ENCODE results near the gene SNX8. TPM values are rescaled to one million over a fixed set of nuclear protein-coding genes. Genes with fewer than 3 reads are reported as not detected.
A peak's percentile ranks its signal among the peaks of the same experiment; 100 is the strongest.

Gene SNX8
- total and polyA plus RNA-seq, 2 of the 13 experiments (the other 11 are each of a cell fraction or from before 2014, with no cell fraction given): 20.6 to 45.2 TPM

GRCh38 chr7:2353113-2353935 lies 39.1 kb upstream of the SNX8 start (continued):
- TF ChIP-seq, protein P1, sequence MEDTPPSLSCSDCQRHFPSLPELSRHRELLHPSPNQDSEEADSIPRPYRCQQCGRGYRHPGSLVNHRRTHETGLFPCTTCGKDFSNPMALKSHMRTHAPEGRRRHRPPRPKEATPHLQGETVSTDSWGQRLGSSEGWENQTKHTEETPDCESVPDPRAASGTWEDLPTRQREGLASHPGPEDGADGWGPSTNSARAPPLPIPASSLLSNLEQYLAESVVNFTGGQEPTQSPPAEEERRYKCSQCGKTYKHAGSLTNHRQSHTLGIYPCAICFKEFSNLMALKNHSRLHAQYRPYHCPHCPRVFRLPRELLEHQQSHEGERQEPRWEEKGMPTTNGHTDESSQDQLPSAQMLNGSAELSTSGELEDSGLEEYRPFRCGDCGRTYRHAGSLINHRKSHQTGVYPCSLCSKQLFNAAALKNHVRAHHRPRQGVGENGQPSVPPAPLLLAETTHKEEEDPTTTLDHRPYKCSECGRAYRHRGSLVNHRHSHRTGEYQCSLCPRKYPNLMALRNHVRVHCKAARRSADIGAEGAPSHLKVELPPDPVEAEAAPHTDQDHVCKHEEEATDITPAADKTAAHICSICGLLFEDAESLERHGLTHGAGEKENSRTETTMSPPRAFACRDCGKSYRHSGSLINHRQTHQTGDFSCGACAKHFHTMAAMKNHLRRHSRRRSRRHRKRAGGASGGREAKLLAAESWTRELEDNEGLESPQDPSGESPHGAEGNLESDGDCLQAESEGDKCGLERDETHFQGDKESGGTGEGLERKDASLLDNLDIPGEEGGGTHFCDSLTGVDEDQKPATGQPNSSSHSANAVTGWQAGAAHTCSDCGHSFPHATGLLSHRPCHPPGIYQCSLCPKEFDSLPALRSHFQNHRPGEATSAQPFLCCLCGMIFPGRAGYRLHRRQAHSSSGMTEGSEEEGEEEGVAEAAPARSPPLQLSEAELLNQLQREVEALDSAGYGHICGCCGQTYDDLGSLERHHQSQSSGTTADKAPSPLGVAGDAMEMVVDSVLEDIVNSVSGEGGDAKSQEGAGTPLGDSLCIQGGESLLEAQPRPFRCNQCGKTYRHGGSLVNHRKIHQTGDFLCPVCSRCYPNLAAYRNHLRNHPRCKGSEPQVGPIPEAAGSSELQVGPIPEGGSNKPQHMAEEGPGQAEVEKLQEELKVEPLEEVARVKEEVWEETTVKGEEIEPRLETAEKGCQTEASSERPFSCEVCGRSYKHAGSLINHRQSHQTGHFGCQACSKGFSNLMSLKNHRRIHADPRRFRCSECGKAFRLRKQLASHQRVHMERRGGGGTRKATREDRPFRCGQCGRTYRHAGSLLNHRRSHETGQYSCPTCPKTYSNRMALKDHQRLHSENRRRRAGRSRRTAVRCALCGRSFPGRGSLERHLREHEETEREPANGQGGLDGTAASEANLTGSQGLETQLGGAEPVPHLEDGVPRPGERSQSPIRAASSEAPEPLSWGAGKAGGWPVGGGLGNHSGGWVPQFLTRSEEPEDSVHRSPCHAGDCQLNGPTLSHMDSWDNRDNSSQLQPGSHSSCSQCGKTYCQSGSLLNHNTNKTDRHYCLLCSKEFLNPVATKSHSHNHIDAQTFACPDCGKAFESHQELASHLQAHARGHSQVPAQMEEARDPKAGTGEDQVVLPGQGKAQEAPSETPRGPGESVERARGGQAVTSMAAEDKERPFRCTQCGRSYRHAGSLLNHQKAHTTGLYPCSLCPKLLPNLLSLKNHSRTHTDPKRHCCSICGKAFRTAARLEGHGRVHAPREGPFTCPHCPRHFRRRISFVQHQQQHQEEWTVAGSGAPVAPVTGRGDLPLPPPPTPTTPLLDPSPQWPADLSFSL (CRISPR knock-in tag; IDR thresholded peaks at IDR 0.05): no peak
- TF ChIP-seq ZNF430 (CRISPR knock-in tag; IDR thresholded peaks at IDR 0.05): 0 out of 2 replicates have a peak, but pooled peaks have one; percentile 9
- no peak for TF ChIP-seq RXRB (CRISPR knock-in tag; IDR thresholded peaks at IDR 0.05; ENCODE audit: borderline replicate concordance)
- no peak for TF ChIP-seq MAF1 (CRISPR knock-in tag; IDR thresholded peaks at IDR 0.05; ENCODE audit: borderline replicate concordance)
- no peak for TF ChIP-seq SUZ12 (IDR thresholded peaks at IDR 0.05; ENCODE audit: low read depth, low read length)
- TF ChIP-seq, protein P2, sequence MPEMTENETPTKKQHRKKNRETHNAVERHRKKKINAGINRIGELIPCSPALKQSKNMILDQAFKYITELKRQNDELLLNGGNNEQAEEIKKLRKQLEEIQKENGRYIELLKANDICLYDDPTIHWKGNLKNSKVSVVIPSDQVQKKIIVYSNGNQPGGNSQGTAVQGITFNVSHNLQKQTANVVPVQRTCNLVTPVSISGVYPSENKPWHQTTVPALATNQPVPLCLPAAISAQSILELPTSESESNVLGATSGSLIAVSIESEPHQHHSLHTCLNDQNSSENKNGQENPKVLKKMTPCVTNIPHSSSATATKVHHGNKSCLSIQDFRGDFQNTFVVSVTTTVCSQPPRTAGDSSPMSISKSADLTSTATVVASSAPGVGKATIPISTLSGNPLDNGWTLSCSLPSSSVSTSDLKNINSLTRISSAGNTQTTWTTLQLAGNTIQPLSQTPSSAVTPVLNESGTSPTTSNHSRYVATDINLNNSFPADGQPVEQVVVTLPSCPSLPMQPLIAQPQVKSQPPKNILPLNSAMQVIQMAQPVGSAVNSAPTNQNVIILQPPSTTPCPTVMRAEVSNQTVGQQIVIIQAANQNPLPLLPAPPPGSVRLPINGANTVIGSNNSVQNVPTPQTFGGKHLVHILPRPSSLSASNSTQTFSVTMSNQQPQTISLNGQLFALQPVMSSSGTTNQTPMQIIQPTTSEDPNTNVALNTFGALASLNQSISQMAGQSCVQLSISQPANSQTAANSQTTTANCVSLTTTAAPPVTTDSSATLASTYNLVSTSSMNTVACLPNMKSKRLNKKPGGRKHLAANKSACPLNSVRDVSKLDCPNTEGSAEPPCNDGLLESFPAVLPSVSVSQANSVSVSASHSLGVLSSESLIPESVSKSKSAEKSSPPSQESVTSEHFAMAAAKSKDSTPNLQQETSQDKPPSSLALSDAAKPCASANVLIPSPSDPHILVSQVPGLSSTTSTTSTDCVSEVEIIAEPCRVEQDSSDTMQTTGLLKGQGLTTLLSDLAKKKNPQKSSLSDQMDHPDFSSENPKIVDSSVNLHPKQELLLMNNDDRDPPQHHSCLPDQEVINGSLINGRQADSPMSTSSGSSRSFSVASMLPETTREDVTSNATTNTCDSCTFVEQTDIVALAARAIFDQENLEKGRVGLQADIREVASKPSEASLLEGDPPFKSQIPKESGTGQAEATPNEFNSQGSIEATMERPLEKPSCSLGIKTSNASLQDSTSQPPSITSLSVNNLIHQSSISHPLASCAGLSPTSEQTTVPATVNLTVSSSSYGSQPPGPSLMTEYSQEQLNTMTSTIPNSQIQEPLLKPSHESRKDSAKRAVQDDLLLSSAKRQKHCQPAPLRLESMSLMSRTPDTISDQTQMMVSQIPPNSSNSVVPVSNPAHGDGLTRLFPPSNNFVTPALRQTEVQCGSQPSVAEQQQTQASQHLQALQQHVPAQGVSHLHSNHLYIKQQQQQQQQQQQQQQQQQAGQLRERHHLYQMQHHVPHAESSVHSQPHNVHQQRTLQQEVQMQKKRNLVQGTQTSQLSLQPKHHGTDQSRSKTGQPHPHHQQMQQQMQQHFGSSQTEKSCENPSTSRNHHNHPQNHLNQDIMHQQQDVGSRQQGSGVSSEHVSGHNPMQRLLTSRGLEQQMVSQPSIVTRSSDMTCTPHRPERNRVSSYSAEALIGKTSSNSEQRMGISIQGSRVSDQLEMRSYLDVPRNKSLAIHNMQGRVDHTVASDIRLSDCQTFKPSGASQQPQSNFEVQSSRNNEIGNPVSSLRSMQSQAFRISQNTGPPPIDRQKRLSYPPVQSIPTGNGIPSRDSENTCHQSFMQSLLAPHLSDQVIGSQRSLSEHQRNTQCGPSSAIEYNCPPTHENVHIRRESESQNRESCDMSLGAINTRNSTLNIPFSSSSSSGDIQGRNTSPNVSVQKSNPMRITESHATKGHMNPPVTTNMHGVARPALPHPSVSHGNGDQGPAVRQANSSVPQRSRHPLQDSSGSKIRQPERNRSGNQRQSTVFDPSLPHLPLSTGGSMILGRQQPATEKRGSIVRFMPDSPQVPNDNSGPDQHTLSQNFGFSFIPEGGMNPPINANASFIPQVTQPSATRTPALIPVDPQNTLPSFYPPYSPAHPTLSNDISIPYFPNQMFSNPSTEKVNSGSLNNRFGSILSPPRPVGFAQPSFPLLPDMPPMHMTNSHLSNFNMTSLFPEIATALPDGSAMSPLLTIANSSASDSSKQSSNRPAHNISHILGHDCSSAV (CRISPR knock-in tag; IDR thresholded peaks at IDR 0.05; ENCODE audit: borderline replicate concordance): no peak

Data from HepG2 (cell line).